Upper lobe of right lung (tissue), 1 donor: ENCODE data around the gene CELF5. TPM values are rescaled to one million over a fixed set of nuclear protein-coding genes. Genes with fewer than 3 reads are reported as not detected.
"Not testable (repeated sequence)": the region's sequence is repeated elsewhere in the genome, so short reads cannot be mapped to it uniquely, and the experiment has no call there.

Source experiments
- ATAC-seq: fragments of 200-7000 bp; cut with Tn5 transposase; one replicate; pipeline ENCODE4 v1.9.1; 2020; ENCODE audit warnings: mild to moderate bottlenecking, moderate library complexity
- DNase-seq: peaks from one replicate; pipeline ENCODE4 v3.0.0-alpha.2; 2020
- H3K27ac ChIP-seq: fragments of 200-600 bp; one replicate; pipeline ENCODE4 v1.8.0; 2022
- H3K27me3 ChIP-seq: fragments of 200-600 bp; one replicate; pipeline ENCODE4 v1.8.0; 2022; ENCODE audit warnings: mild to moderate bottlenecking
- H3K36me3 ChIP-seq: fragments of 200-600 bp; one replicate; pipeline ENCODE4 v1.8.0; 2022
- H3K4me1 ChIP-seq: fragments of 200-600 bp; one replicate; pipeline ENCODE4 v1.8.0; 2022
- H3K4me3 ChIP-seq: fragments of 200-600 bp; one replicate; pipeline ENCODE4 v1.8.0; 2022; ENCODE audit warnings: mild to moderate bottlenecking
- H3K9me3 ChIP-seq: fragments of 200-600 bp; one replicate; pipeline ENCODE4 v1.8.0; 2022
- CTCF ChIP-seq: fragments of 200-600 bp; IDR thresholded peaks from one replicate; pipeline ENCODE4 v1.8.0; 2022; ENCODE audit warnings: antibody characterized with exemption
- intact Hi-C: fragments of 100-400 bp; cut with DNase I; formaldehyde crosslinking; loops from one replicate; pipeline ENCODE4 v1.11.0; 2022
- total RNA-seq: library from RNA; stranded (reverse); fragmentation: NEBNext Ultra II Directional; extraction: Animal tissue kit (Norgen Biotek cat#: 25700); gene quantifications from one replicate; pipeline ENCODE4 v1.2.1, GENCODE V29; 2021
- donor health status: DM: no; HTN: yes; CAD: no; lungs with severe emphysema.

The CELF5 gene
- total RNA-seq, 1 donor from 2014 or later, result not detected

GRCh38 chr19:3211191-3211590 lies 13.3 kb upstream of the CELF5 start:
- no peak overlapping the region for H3K27ac ChIP-seq
- no peak overlapping the region for H3K4me3 ChIP-seq
- H3K9me3 ChIP-seq, result no peaks in the 10 kb centered on the region
- peaks cover 26% of the 10 kb centered on the region for H3K36me3 ChIP-seq
- ATAC-seq, result no peak
- no peaks in the 10 kb centered on the region for H3K4me1 ChIP-seq
- no peak for TF ChIP-seq CTCF
- DNase-seq, result no peak
- no peaks in the 10 kb centered on the region for H3K27me3 ChIP-seq
- intact Hi-C loops, result no loop called here

DNA sequence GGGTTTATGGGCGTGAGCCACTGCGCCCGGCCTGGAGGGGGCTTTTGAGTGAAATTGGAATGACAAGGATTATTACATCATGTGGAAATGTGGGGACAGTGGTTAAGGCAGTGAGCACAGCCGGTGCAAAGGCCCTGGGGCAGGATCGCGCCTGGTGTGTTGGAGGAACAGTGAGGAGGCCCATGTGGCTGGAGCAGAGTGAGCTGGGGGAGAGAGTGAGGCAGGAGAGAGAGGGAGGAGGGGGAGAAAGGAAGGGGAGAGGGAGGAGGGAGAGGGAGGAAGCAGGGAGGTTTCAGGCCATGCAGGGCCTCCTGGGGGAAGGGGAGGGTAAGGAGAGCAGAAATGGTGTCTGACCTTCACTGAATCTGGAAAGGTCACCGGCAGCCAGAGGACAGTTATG lies 11.3 kb upstream of the CELF5 start:
- intact Hi-C loops, result no loop called here
- Histone ChIP-seq H3K27ac (no peak overlapping the region), H3K9me3 (no peaks in the 10 kb centered on the region), H3K27me3 (no peaks in the 10 kb centered on the region), H3K36me3 (peaks cover 6% of the 10 kb centered on the region), H3K4me3 (no peak overlapping the region), H3K4me1 (no peaks in the 10 kb centered on the region)
- DNase-seq, result no peak
- no peak for ATAC-seq
- TF ChIP-seq CTCF, result no peak

DNA sequence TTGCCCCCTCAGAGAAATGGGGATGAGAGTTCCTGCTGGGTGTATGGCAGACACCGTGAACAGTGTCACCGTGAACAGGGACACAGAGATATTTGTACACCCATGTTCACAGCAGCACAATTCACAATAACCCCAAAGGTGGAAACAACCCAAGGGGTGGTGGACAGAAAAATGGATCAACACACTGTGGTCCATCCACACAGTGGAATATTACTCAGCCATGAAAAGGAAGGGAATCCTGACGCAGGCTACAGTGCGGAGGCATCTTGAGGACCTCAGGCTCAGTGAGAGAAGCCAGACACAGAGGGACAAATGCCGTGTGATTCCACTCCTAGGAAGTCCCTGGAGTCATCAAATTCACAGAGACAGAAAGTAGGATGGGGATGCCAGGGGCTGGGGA lies 7.6 kb upstream of the CELF5 start:
- no peak for TF ChIP-seq CTCF

DNA sequence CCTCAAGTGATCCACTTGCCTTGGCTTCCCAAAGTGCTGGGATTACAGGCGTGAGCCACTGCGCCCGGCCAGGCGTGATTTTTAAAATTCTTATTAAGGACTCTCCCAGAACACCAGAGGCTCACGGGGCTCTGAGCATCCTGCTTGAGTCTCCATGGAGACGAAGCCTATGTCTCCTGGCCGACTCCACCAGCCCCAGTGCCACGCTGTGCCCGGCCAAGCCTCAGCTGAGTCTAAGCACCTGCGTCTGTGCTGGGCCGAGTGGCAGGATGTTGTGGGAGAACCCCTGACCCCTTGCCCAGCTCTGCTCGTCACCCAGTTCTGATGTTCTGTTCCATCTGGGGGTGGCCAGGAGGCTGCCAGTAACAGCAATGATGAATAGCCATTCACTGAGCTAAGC lies 3.9 kb upstream of the CELF5 start:
- no peaks in the 10 kb centered on the region for H3K4me1 ChIP-seq
- no peaks in the 10 kb centered on the region for H3K9me3 ChIP-seq
- H3K27ac ChIP-seq, result no peak overlapping the region
- ATAC-seq, result no peak
- H3K36me3 ChIP-seq, result no peaks in the 10 kb centered on the region
- H3K27me3 ChIP-seq, result peaks cover 37% of the 10 kb centered on the region
- DNase-seq, result no peak
- TF ChIP-seq CTCF, result no peak
- no peak overlapping the region for H3K4me3 ChIP-seq
- intact Hi-C loops, result no loop called here

More for the DNA sequence above, 7.6 kb upstream of the CELF5 start:
- intact Hi-C loops, result no loop called here
- H3K36me3 ChIP-seq, result no peaks in the 10 kb centered on the region
- H3K9me3 ChIP-seq, result no peaks in the 10 kb centered on the region
- no peak overlapping the region for H3K4me3 ChIP-seq
- peaks cover 9% of the 10 kb centered on the region for H3K27me3 ChIP-seq
- no peak overlapping the region for H3K27ac ChIP-seq
- H3K4me1 ChIP-seq, result no peaks in the 10 kb centered on the region
- ATAC-seq (no peak), DNase-seq (no peak)

GRCh38 chr19:3221576-3221975 lies 2.9 kb upstream of the CELF5 start:
- not testable (repeated sequence) for DNase-seq, ATAC-seq

GRCh38 chr19:3222709-3223108 lies 1.8 kb upstream of the CELF5 start:
- H3K36me3 ChIP-seq, result no peaks in the 10 kb centered on the region
- H3K27me3 ChIP-seq, result peaks cover 52% of the 10 kb centered on the region
- intact Hi-C loops, result no loop called here
- no peak for TF ChIP-seq CTCF
- ATAC-seq (no peak), DNase-seq (no peak)
- no peaks in the 10 kb centered on the region for H3K4me1 ChIP-seq
- no peak overlapping the region for H3K27ac ChIP-seq
- H3K9me3 ChIP-seq, result no peaks in the 10 kb centered on the region
- H3K4me3 ChIP-seq, result no peak overlapping the region

More at GRCh38 chr19:3221576-3221975, 2.9 kb upstream of the CELF5 start:
- H3K9me3 ChIP-seq, H3K27ac ChIP-seq, H3K4me1 ChIP-seq, H3K36me3 ChIP-seq, H3K4me3 ChIP-seq, intact Hi-C loops: not testable (repeated sequence)
- H3K27me3 ChIP-seq, result peaks cover 46% of the 10 kb centered on the region
